HCT116 (cell line): Measurements from ENCODE around the gene DRD2. TPM values are rescaled to one million over a fixed set of nuclear protein-coding genes. Genes with fewer than 3 reads are reported as not detected.

ENCODE experiments used
- ATAC-seq: fragments of 200-7000 bp; cut with Tn5 transposase; 2 replicates; pipeline ENCODE4 v1.9.1; 2020; ENCODE audit warnings: mild to moderate bottlenecking, moderate library complexity
- BruUV-seq: library from RNA; stranded (reverse); fragments of 400-500 nt; replicated peaks from 2 replicates; lab custom pipeline; 2021; lab: Mats Ljungman, UMichigan
- CTCF ChIA-PET: fragments of 300-600 bp; sonication (Branson Sonifier 250); formaldehyde crosslinking; loops from one replicate; lab custom pipeline; 2021; ENCODE audit warnings: antibody characterized with exemption; lab: Charles Lee
- POLR2A ChIA-PET: fragments of 300-600, 350-600 bp; sonication (Branson Sonifier 250); formaldehyde crosslinking; loops from one replicate; lab custom pipeline; 2021; ENCODE audit warnings: antibody characterized with exemption; lab: Charles Lee
- RAD21 ChIA-PET, 2 experiments: fragments of 300-600 bp; sonication (Branson Sonifier 250); formaldehyde crosslinking; loops; one replicate each; lab custom pipeline; 2023; ENCODE audit warnings: low total read pairs in 2 of 2; ENCODE audit not compliant: uncharacterized antibody in 2 of 2, unreplicated experiment in 2 of 2, low non-redundant PET in 1 of 2; lab: Charles Lee
- DNase-seq: peaks from one replicate; pipeline ENCODE4 v3.0.0-alpha.2; 2010; ENCODE audit warnings: low read depth, low spot score
- H2AFZ ChIP-seq: fragments of 200-600 bp; shearing (Covaris generic), sonication (generic); 2 replicates; pipeline ENCODE4 v1.6.1; 2017; ENCODE audit warnings: low read depth, mixed run types, mixed read lengths, antibody characterized with exemption, low read length; ENCODE audit not compliant: poor library complexity, severe bottlenecking
- H3K27ac ChIP-seq: 2 replicates; pipeline ENCODE4 v1.5.1; 2012; ENCODE audit warnings: low read depth, low read length
- H3K27me3 ChIP-seq: fragments of 200-600 bp; sonication (generic); 2 replicates; pipeline ENCODE4 v1.6.1; 2016; ENCODE audit warnings: mixed run types, low read length, mixed read lengths; ENCODE audit not compliant: insufficient read depth
- H3K36me3 ChIP-seq, 2 experiments: fragments of 200-500 bp in 1 of 2; fragments of 200-600 bp in 1 of 2; sonication (Bioruptor generic) in 1 of 2; sonication (generic) in 1 of 2; 2 replicates each; pipeline versions ENCODE4 v1.5.1 to v1.6.1; 2014 to 2016; ENCODE audit warnings: low read length in 2 of 2, inconsistent platforms in 1 of 2, mixed read lengths in 1 of 2, mixed run types in 1 of 2; ENCODE audit not compliant: insufficient read depth in 2 of 2, control insufficient read depth in 1 of 2
- H3K4me1 ChIP-seq, 2 experiments: fragments of 200-600 bp in 1 of 2; sonication (generic) in 1 of 2; 2 replicates each; pipeline versions ENCODE4 v1.5.1 to v1.6.1; 2012 to 2017; ENCODE audit warnings: low read length in 2 of 2, inconsistent platforms in 1 of 2, mild to moderate bottlenecking in 1 of 2, mixed read lengths in 1 of 2, mixed run types in 1 of 2, moderate library complexity in 1 of 2; ENCODE audit not compliant: insufficient read depth in 2 of 2, control insufficient read depth in 1 of 2
- H3K4me2 ChIP-seq: fragments of 200-600 bp; sonication (generic); 2 replicates; pipeline ENCODE4 v1.6.1; 2017; ENCODE audit warnings: mixed run types, low read length, mixed read lengths
- H3K4me3 ChIP-seq, 2 experiments: fragments of 200-600 bp in 1 of 2; sonication (generic) in 1 of 2; replicated peaks in 1 of 2; 2 replicates each; pipeline ENCODE4 v1.5.1; 2011 to 2016; ENCODE audit warnings: low read length in 2 of 2, control low read depth in 1 of 2, low read depth in 1 of 2, mild to moderate bottlenecking in 1 of 2, mixed read lengths in 1 of 2, mixed run types in 1 of 2
- H3K79me2 ChIP-seq: fragments of 200-600 bp; sonication (generic); 2 replicates; pipeline ENCODE4 v1.6.1; 2017; ENCODE audit warnings: mild to moderate bottlenecking, mixed run types, low read length, moderate library complexity, mixed read lengths; ENCODE audit not compliant: insufficient read depth
- H3K9ac ChIP-seq: fragments of 200-600 bp; sonication (generic); 2 replicates; pipeline ENCODE4 v1.6.1; 2016; ENCODE audit warnings: low read length, mixed read lengths
- H3K9me2 ChIP-seq: fragments of 200-600 bp; sonication (generic), shearing (Covaris generic); 2 replicates; pipeline ENCODE4 v1.6.1; 2017; ENCODE audit warnings: mixed run types, mild to moderate bottlenecking, moderate library complexity; ENCODE audit not compliant: insufficient read depth
- H3K9me3 ChIP-seq, 2 experiments: fragments of 200-500 bp in 1 of 2; fragments of 200-600 bp in 1 of 2; sonication (Bioruptor generic) in 1 of 2; sonication (generic) in 1 of 2; 2 replicates each; pipeline ENCODE4 v1.6.1; 2014 to 2017; ENCODE audit warnings: low read length in 2 of 2, mixed read lengths in 2 of 2, inconsistent platforms in 1 of 2, low read depth in 1 of 2, mild to moderate bottlenecking in 1 of 2, mixed run types in 1 of 2, moderate library complexity in 1 of 2; ENCODE audit not compliant: control insufficient read depth in 1 of 2, insufficient read depth in 1 of 2
- H4K20me1 ChIP-seq: fragments of 200-600 bp; sonication (generic), shearing (Covaris generic); 2 replicates; pipeline ENCODE4 v1.6.1; 2017; ENCODE audit warnings: mixed run types, mild to moderate bottlenecking, moderate library complexity; ENCODE audit not compliant: insufficient read depth
- CBX3 ChIP-seq: IDR thresholded peaks from 2 replicates; pipeline ENCODE4 v1.6.1; 2012; ENCODE audit warnings: low read depth
- CEBPB ChIP-seq: IDR thresholded peaks from 2 replicates; pipeline ENCODE4 v1.6.1; 2012; ENCODE audit warnings: low read depth
- EGR1 ChIP-seq: IDR thresholded peaks from 2 replicates; pipeline ENCODE4 v1.6.1; 2012; ENCODE audit warnings: low read depth
- EZH2 ChIP-seq: fragments of 200-600 bp; sonication (generic); IDR thresholded peaks from 2 replicates; pipeline ENCODE4 v1.6.1; 2017; ENCODE audit warnings: antibody characterized with exemption, mixed run types
- FOSL1 ChIP-seq: IDR thresholded peaks from 2 replicates; pipeline ENCODE4 v1.6.1; 2012; ENCODE audit warnings: low read depth
- JUND ChIP-seq: IDR thresholded peaks from 2 replicates; pipeline ENCODE4 v1.6.1; 2012
- POLR2A ChIP-seq: IDR thresholded peaks from 2 replicates; pipeline ENCODE4 v1.7.0; 2011; ENCODE audit warnings: borderline replicate concordance; ENCODE audit not compliant: insufficient read depth, insufficient read length; ENCODE audit errors: extremely low read depth
- POLR2AphosphoS5 ChIP-seq: IDR thresholded peaks from 2 replicates; pipeline ENCODE4 v1.6.1; 2011; ENCODE audit warnings: mild to moderate bottlenecking, low read depth, low read length, moderate library complexity
- SIN3A ChIP-seq: IDR thresholded peaks from 2 replicates; pipeline ENCODE4 v1.6.1; 2012; ENCODE audit warnings: low read depth
- TCF7L2 ChIP-seq: IDR thresholded peaks from 2 replicates; pipeline ENCODE4 v1.7.0; 2011; ENCODE audit warnings: borderline replicate concordance, inconsistent platforms; ENCODE audit not compliant: insufficient read depth, insufficient read length; ENCODE audit errors: extremely low read depth
- ZFX ChIP-seq: fragments of 450-650 bp; IDR thresholded peaks from 2 replicates; pipeline ENCODE4 v1.6.1; 2017
- intact Hi-C: fragments of 100-400 bp; cut with micrococcal nuclease; formaldehyde crosslinking; loops from 2 replicates; pipeline ENCODE4 v1.10.0; 2022
- total RNA-seq: library from RNA; stranded (reverse); gene quantifications from one replicate; pipeline ENCODE4 v1.2.1, GENCODE V29; 2021; ENCODE audit not compliant: unreplicated experiment
- TF ChIP-seq, protein P1 (sequence below), 3 experiments: fragments of 200-600 bp in 1 of 3; sonication (generic) in 1 of 3; IDR thresholded peaks in 2 of 3; conservative IDR thresholded peaks in 1 of 3; 2 replicates each; pipeline ENCODE4 v1.5.1; 2012 to 2017; ENCODE audit warnings: low read depth in 2 of 3, low read length in 2 of 3, antibody characterized with exemption in 1 of 3, borderline replicate concordance in 1 of 3, control low read depth in 1 of 3, mild to moderate bottlenecking in 1 of 3, mixed read lengths in 1 of 3, mixed run types in 1 of 3, moderate library complexity in 1 of 3; ENCODE audit not compliant: insufficient read depth in 1 of 3
- TF ChIP-seq, protein P2 (sequence below): IDR thresholded peaks from 2 replicates; pipeline ENCODE4 v1.6.1; 2012
- TF ChIP-seq, protein P3 (sequence below): IDR thresholded peaks from 2 replicates; pipeline ENCODE4 v1.6.1; 2012
- TF ChIP-seq, protein P4 (sequence below): IDR thresholded peaks from 2 replicates; pipeline ENCODE4 v1.6.1; 2012; ENCODE audit warnings: low read depth

Gene DRD2
- total RNA-seq, 1 experiment from 2014 or later = not detected

DNA sequence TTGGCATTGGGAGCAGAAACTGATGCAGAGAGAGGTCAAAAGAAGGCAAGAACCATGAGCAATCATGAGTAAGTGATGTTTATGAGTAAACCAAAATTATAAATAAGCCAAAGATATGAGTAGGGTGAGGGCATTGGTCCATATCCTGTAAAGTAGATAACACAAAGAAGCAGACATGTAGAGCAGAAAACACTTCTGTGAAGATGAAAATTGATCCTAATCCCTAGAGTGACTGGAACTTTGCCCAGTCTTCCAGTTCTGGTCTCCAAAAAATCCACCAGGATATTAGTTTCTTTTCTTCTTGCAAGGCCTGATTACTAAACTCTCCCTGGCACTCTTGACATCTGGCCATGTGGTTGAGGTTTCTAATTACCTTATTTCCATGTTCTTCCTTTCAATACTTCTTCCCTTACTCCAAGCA, 13.7 kb upstream of the DRD2 start:
- CTCF ChIA-PET = no interaction called here

DNA sequence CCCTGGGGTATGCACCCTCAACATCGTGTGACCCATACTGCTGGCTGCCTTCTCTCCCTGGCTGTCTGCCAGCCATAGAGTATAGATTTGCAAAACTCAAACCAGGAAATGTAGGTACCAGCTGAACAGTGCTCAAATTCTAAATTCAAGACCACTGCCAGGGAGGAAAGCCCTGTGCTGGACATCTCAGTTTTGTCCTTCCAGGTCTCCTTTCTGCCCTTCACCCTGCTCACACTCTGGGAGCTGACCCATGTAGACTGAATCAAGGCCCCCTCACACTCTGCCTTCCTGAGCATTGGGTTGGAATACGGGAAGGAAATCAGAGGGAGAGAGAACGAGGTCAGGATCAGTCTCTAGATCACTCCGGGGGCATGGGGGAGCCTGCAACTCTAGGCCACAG, 12.4 kb upstream of the DRD2 start:
- H3K9me3 ChIP-seq = no peaks in the 10 kb centered on the region
- no peak overlapping the region for H3K4me3 ChIP-seq
- H3K79me2 ChIP-seq = no peaks in the 10 kb centered on the region
- H4K20me1 ChIP-seq = no peaks in the 10 kb centered on the region
- ChIA-PET CTCF (no interaction called here), RAD21 (no interaction called here)
- H3K36me3 ChIP-seq = no peaks in the 10 kb centered on the region
- intact Hi-C loops = no loop called here
- no peak overlapping the region for H3K27ac ChIP-seq
- no peak for DNase-seq
- no peak for TF ChIP-seq CBX3
- no peak for TF ChIP-seq TCF7L2
- no peak for TF ChIP-seq POLR2A
- TF ChIP-seq, protein P1, sequence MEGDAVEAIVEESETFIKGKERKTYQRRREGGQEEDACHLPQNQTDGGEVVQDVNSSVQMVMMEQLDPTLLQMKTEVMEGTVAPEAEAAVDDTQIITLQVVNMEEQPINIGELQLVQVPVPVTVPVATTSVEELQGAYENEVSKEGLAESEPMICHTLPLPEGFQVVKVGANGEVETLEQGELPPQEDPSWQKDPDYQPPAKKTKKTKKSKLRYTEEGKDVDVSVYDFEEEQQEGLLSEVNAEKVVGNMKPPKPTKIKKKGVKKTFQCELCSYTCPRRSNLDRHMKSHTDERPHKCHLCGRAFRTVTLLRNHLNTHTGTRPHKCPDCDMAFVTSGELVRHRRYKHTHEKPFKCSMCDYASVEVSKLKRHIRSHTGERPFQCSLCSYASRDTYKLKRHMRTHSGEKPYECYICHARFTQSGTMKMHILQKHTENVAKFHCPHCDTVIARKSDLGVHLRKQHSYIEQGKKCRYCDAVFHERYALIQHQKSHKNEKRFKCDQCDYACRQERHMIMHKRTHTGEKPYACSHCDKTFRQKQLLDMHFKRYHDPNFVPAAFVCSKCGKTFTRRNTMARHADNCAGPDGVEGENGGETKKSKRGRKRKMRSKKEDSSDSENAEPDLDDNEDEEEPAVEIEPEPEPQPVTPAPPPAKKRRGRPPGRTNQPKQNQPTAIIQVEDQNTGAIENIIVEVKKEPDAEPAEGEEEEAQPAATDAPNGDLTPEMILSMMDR (IDR thresholded peaks at IDR 0.05 in 2 of 3, conservative IDR thresholded peaks at IDR 0.05 in 1 of 3; ENCODE audit: borderline replicate concordance in 1 of 3, insufficient read depth in 1 of 3, low read depth in 2 of 3, low read length in 2 of 3) = no peak
- no peak for TF ChIP-seq CEBPB
- TF ChIP-seq SIN3A = no peak
- TF ChIP-seq POLR2AphosphoS5 = no peak
- TF ChIP-seq, protein P2, sequence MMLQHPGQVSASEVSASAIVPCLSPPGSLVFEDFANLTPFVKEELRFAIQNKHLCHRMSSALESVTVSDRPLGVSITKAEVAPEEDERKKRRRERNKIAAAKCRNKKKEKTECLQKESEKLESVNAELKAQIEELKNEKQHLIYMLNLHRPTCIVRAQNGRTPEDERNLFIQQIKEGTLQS = no peak
- TF ChIP-seq, protein P3, sequence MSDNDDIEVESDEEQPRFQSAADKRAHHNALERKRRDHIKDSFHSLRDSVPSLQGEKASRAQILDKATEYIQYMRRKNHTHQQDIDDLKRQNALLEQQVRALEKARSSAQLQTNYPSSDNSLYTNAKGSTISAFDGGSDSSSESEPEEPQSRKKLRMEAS = no peak
- TF ChIP-seq, protein P4, sequence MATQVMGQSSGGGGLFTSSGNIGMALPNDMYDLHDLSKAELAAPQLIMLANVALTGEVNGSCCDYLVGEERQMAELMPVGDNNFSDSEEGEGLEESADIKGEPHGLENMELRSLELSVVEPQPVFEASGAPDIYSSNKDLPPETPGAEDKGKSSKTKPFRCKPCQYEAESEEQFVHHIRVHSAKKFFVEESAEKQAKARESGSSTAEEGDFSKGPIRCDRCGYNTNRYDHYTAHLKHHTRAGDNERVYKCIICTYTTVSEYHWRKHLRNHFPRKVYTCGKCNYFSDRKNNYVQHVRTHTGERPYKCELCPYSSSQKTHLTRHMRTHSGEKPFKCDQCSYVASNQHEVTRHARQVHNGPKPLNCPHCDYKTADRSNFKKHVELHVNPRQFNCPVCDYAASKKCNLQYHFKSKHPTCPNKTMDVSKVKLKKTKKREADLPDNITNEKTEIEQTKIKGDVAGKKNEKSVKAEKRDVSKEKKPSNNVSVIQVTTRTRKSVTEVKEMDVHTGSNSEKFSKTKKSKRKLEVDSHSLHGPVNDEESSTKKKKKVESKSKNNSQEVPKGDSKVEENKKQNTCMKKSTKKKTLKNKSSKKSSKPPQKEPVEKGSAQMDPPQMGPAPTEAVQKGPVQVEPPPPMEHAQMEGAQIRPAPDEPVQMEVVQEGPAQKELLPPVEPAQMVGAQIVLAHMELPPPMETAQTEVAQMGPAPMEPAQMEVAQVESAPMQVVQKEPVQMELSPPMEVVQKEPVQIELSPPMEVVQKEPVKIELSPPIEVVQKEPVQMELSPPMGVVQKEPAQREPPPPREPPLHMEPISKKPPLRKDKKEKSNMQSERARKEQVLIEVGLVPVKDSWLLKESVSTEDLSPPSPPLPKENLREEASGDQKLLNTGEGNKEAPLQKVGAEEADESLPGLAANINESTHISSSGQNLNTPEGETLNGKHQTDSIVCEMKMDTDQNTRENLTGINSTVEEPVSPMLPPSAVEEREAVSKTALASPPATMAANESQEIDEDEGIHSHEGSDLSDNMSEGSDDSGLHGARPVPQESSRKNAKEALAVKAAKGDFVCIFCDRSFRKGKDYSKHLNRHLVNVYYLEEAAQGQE = no peak
- no peak for TF ChIP-seq ZFX
- no peak for TF ChIP-seq FOSL1
- TF ChIP-seq JUND = no peak
- TF ChIP-seq EGR1 = no peak
- TF ChIP-seq, all 23 proteins: peak for 0
- H3K9ac ChIP-seq = no peak overlapping the region
- no peak for ATAC-seq
- no peaks in the 10 kb centered on the region for H3K9me2 ChIP-seq
- POLR2A ChIA-PET = no interaction called here
- BruUV-seq = no TSS peak
- H3K4me2 ChIP-seq = no peak overlapping the region
- H3K27me3 ChIP-seq = peaks cover 12% of the 10 kb centered on the region
- no peak overlapping the region for H2AFZ ChIP-seq
- no peaks in the 10 kb centered on the region for H3K4me1 ChIP-seq

More for the DNA sequence above, 13.7 kb upstream of the DRD2 start:
- Histone ChIP-seq H3K4me2 (no peak overlapping the region), H3K79me2 (no peaks in the 10 kb centered on the region), H3K36me3 (no peaks in the 10 kb centered on the region), H3K9ac (no peak overlapping the region), H3K9me3 (no peaks in the 10 kb centered on the region), H2AFZ (no peak overlapping the region), H3K4me3 (no peak overlapping the region), H3K27ac (no peak overlapping the region), H3K27me3 (peaks cover 12% of the 10 kb centered on the region; the same call in 1 of the 2 replicates), H3K9me2 (no peaks in the 10 kb centered on the region), H4K20me1 (no peaks in the 10 kb centered on the region), H3K4me1 (no peaks in the 10 kb centered on the region)
- TF ChIP-seq, protein P3 = no peak
- TF ChIP-seq POLR2AphosphoS5 (no peak), EZH2 (no peak)
- no TSS peak for BruUV-seq
- intact Hi-C loops = no loop called here
- DNase-seq (no peak), ATAC-seq (no peak)
- POLR2A ChIA-PET = no interaction called here
- RAD21 ChIA-PET = no interaction called here
